OCI-LY1 (cell line): ENCODE data around the gene GNB5.

Experiments used
- H2AFZ ChIP-seq: fragments of 200-600 bp; sonication (generic), shearing (Covaris generic); 2 replicates; pipeline ENCODE4 v1.6.0; 2014; ENCODE audit warnings: antibody characterized with exemption, mild to moderate bottlenecking, low read length
- H3F3A ChIP-seq: fragments of 200-600 bp; sonication (generic), shearing (Covaris generic); 2 replicates; pipeline ENCODE4 v1.6.0; 2014; ENCODE audit warnings: mild to moderate bottlenecking, antibody characterized with exemption, low read length, moderate library complexity; ENCODE audit not compliant: insufficient read depth
- H3K27ac ChIP-seq: fragments of 200-600 bp; sonication (generic); 2 replicates; pipeline ENCODE4 v1.5.1; 2014; ENCODE audit warnings: low read length, mixed run types, mild to moderate bottlenecking, low read depth; ENCODE audit not compliant: poor library complexity, severe bottlenecking
- H3K27me3 ChIP-seq: fragments of 200-600 bp; sonication (generic); 2 replicates; pipeline ENCODE4 v1.6.0; 2014; ENCODE audit warnings: antibody characterized with exemption, mild to moderate bottlenecking, low read length, moderate library complexity; ENCODE audit not compliant: insufficient read depth
- H3K36me3 ChIP-seq: fragments of 200-600 bp; sonication (generic); 2 replicates; pipeline ENCODE4 v1.6.1; 2014; ENCODE audit warnings: mild to moderate bottlenecking, antibody characterized with exemption, low read length, moderate library complexity, mixed read lengths; ENCODE audit not compliant: insufficient read depth
- H3K4me1 ChIP-seq: fragments of 200-600 bp; sonication (generic); 2 replicates; pipeline ENCODE4 v1.5.1; 2014; ENCODE audit warnings: mild to moderate bottlenecking, low read length, moderate library complexity; ENCODE audit not compliant: insufficient read depth, severe bottlenecking
- H3K4me2 ChIP-seq: fragments of 200-600 bp; sonication (generic), shearing (Covaris generic); 2 replicates; pipeline ENCODE4 v1.6.1; 2014; ENCODE audit warnings: low read length
- H3K4me3 ChIP-seq: fragments of 200-600 bp; sonication (generic); 2 replicates; pipeline ENCODE4 v1.5.1; 2014; ENCODE audit warnings: low read length, low read depth, mild to moderate bottlenecking, mixed read lengths; ENCODE audit not compliant: poor library complexity, severe bottlenecking
- H3K79me2 ChIP-seq: fragments of 200-600 bp; shearing (Covaris generic); 2 replicates; pipeline ENCODE4 v1.6.1; 2016; ENCODE audit warnings: mixed run types, low read length, mixed read lengths; ENCODE audit not compliant: insufficient read depth
- H3K9ac ChIP-seq: fragments of 200-600 bp; sonication (generic), shearing (Covaris generic); 2 replicates; pipeline ENCODE4 v1.6.1; 2014; ENCODE audit warnings: mild to moderate bottlenecking, low read length, mixed read lengths
- H3K9me2 ChIP-seq: fragments of 200-600 bp; sonication (generic), shearing (Covaris generic); 2 replicates; pipeline ENCODE4 v1.6.1; 2014; ENCODE audit warnings: low read depth, mild to moderate bottlenecking, low read length, mixed read lengths
- H3K9me3 ChIP-seq: fragments of 200-600 bp; shearing (Covaris generic); 2 replicates; pipeline ENCODE4 v1.6.1; 2014; ENCODE audit warnings: low read length, mixed read lengths
- H4K20me1 ChIP-seq: fragments of 200-600 bp; sonication (generic), shearing (Covaris generic); 2 replicates; pipeline ENCODE4 v1.6.0; 2016; ENCODE audit warnings: mild to moderate bottlenecking, low read length; ENCODE audit not compliant: insufficient read depth
- EZH2 ChIP-seq: fragments of 200-600 bp; sonication (generic), shearing (Covaris generic); IDR thresholded peaks from 2 replicates; pipeline ENCODE4 v1.8.0; 2017; ENCODE audit warnings: borderline replicate concordance, mixed run types, mild to moderate bottlenecking, antibody characterized with exemption, low read length, moderate library complexity, mixed read lengths
- TF ChIP-seq, protein P1 (sequence below): fragments of 200-600 bp; sonication (generic), shearing (Covaris generic); IDR thresholded peaks from 2 replicates; pipeline ENCODE4 v1.5.1; 2017; ENCODE audit warnings: mild to moderate bottlenecking, antibody characterized with exemption, low read length, moderate library complexity, mixed read lengths

Gene GNB5

GRCh38 chr15:52162260-52162659 lies 28.9 kb downstream of the GNB5 start:
- Histone ChIP-seq H2AFZ (no peak overlapping the region), H3K9me2 (no peaks in the 10 kb centered on the region), H4K20me1 (no peaks in the 10 kb centered on the region), H3K79me2 (peaks cover 22% of the 10 kb centered on the region), H3K4me2 (no peak overlapping the region), H3K4me3 (no peak overlapping the region), H3K27ac (no peak overlapping the region), H3K9me3 (no peaks in the 10 kb centered on the region), H3K36me3 (peaks cover 31% of the 10 kb centered on the region; the same call in 1 of the 2 replicates), H3F3A (peaks cover 4% of the 10 kb centered on the region; the same call in 1 of the 2 replicates), H3K27me3 (no peaks in the 10 kb centered on the region), H3K4me1 (peaks cover 31% of the 10 kb centered on the region), H3K9ac (no peak overlapping the region)
- TF ChIP-seq EZH2, result no peak
- TF ChIP-seq, protein P1, sequence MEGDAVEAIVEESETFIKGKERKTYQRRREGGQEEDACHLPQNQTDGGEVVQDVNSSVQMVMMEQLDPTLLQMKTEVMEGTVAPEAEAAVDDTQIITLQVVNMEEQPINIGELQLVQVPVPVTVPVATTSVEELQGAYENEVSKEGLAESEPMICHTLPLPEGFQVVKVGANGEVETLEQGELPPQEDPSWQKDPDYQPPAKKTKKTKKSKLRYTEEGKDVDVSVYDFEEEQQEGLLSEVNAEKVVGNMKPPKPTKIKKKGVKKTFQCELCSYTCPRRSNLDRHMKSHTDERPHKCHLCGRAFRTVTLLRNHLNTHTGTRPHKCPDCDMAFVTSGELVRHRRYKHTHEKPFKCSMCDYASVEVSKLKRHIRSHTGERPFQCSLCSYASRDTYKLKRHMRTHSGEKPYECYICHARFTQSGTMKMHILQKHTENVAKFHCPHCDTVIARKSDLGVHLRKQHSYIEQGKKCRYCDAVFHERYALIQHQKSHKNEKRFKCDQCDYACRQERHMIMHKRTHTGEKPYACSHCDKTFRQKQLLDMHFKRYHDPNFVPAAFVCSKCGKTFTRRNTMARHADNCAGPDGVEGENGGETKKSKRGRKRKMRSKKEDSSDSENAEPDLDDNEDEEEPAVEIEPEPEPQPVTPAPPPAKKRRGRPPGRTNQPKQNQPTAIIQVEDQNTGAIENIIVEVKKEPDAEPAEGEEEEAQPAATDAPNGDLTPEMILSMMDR, result no peak

DNA sequence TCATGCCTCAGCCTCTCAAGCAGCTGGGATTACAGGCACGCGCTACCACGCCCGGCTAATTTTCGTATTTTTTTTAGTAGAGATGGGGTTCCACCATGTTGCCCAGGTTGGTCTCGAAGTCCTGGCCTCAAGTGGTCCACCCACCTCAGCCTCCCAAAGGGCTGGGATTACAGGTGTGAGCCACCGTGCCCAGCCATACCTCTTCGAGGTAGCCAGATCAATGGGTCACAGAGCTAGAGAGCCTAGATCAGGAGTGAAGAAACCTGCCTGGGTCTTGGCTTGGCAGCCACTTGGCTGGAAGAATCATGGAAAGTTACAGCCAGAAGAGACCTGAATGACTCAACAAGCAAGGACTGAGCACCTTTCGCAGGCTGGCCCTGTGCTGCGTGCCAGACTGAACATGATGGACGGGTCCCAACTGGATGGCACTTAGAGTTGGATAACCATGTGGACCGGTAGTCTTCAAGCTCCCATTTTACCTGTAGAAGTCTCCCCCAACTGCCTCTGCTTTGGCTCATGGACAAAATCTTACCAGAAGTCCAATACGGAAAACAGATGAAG lies 29.7 kb downstream of the GNB5 start:
- H3K9ac ChIP-seq, result no peak overlapping the region
- H4K20me1 ChIP-seq, result no peaks in the 10 kb centered on the region
- H3K9me3 ChIP-seq, result no peaks in the 10 kb centered on the region
- H3K27me3 ChIP-seq, result no peaks in the 10 kb centered on the region
- H3K4me1 ChIP-seq, result peaks cover 24% of the 10 kb centered on the region
- H3K79me2 ChIP-seq, result peaks cover 16% of the 10 kb centered on the region; the same call in 1 of the 2 replicates
- H3K36me3 ChIP-seq, result peaks cover 31% of the 10 kb centered on the region; the same call in 1 of the 2 replicates
- TF ChIP-seq EZH2, result no peak
- TF ChIP-seq, protein P1, result no peak
- H3K27ac ChIP-seq, result no peak overlapping the region
- no peak overlapping the region for H2AFZ ChIP-seq
- H3F3A ChIP-seq, result peaks cover 4% of the 10 kb centered on the region; the same call in 1 of the 2 replicates
- no peak overlapping the region for H3K4me2 ChIP-seq
- no peaks in the 10 kb centered on the region for H3K9me2 ChIP-seq
- no peak overlapping the region for H3K4me3 ChIP-seq

GRCh38 chr15:52159645-52160044 lies 31.5 kb downstream of the GNB5 start:
- Histone ChIP-seq H2AFZ (no peak overlapping the region), H3K4me3 (no peak overlapping the region), H3K36me3 (peaks cover 31% of the 10 kb centered on the region; the same call in 1 of the 2 replicates), H3K4me2 (no peak overlapping the region), H3K9me3 (no peaks in the 10 kb centered on the region), H3K27me3 (no peaks in the 10 kb centered on the region), H3K4me1 (peaks cover 23% of the 10 kb centered on the region), H3K9me2 (no peaks in the 10 kb centered on the region), H3F3A (no peaks in the 10 kb centered on the region), H3K79me2 (peaks cover 5% of the 10 kb centered on the region; the same call in 1 of the 2 replicates), H3K27ac (no peak overlapping the region), H4K20me1 (no peaks in the 10 kb centered on the region), H3K9ac (no peak overlapping the region)
- no peak for TF ChIP-seq EZH2
- TF ChIP-seq, protein P1, result no peak
